ENCODE results near the gene FRAS1.
"Not testable (repeated sequence)": the region's sequence is repeated elsewhere in the genome, so short reads cannot be mapped to it uniquely, and the experiment has no call there.

FRAS1 gene

GRCh38 chr4:78288327-78288726, 231.2 kb downstream of the FRAS1 start:
- no peak for DNase-seq (ENCODE audit: low read depth)

DNA sequence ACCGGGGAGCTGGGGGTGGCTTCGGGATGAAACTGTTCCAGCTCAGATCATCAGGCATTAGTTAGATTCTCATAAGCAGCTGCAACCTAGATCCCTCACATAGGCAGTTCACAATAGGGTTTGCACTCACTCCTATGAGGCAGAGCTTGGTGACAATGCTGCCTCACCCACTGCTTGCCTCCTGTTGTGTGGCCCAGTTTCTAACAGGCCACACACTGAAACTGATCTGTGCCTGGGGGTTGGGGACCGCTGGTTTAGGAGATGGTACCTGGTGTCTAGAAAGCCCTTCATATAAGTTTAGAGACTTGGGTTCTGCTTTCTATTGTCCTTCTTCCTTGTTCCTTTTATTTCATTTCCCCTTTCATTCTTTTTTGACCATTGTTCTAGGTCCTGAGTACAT, 234.2 kb downstream of the FRAS1 start:
- no peak for DNase-seq (ENCODE audit: low read depth)

- no peak for DNase-seq (ENCODE audit: low read depth)
Measured at GRCh38 chr4:78292341-78292740, 235.2 kb downstream of the FRAS1 start.

- no peak for DNase-seq (ENCODE audit: low read depth)
Measured at GRCh38 chr4:78292856-78293255, 235.7 kb downstream of the FRAS1 start.

GRCh38 chr4:78293348-78293747, 236.2 kb downstream of the FRAS1 start:
- no peak for DNase-seq (ENCODE audit: low read depth)

GRCh38 chr4:78293821-78294301, 236.7 kb downstream of the FRAS1 start:
- DNase-seq (ENCODE audit: low read depth): no peak

- no peak for DNase-seq (ENCODE audit: low read depth)
Measured at GRCh38 chr4:78296261-78296660, 239.1 kb downstream of the FRAS1 start.

GRCh38 chr4:78297116-78297800, 240.1 kb downstream of the FRAS1 start:
- no peak for DNase-seq (ENCODE audit: low read depth)

- no peak for DNase-seq (ENCODE audit: low read depth)
Measured at GRCh38 chr4:78298618-78299017, 241.5 kb downstream of the FRAS1 start.

DNA sequence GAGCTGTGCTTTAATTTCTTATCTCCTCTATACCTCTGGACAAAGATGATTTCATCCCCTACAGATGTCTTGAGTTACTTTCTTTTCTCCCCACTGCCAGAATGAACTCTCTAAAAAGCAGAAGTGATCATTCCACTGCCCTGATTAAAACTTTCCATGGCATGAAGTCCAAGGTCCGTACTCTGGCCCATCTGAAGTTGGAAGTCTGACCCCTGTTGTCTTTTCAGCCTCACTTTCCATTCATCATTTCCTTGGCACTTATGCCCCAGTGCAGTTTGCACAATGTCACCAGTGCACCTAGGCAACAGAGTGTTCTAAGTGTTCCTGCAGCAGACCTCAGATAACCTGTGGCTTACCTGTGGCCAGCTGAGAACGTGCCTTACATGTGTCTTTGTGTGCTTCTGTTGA, 242.4 kb downstream of the FRAS1 start:
- no peak for DNase-seq (ENCODE audit: low read depth)

DNA sequence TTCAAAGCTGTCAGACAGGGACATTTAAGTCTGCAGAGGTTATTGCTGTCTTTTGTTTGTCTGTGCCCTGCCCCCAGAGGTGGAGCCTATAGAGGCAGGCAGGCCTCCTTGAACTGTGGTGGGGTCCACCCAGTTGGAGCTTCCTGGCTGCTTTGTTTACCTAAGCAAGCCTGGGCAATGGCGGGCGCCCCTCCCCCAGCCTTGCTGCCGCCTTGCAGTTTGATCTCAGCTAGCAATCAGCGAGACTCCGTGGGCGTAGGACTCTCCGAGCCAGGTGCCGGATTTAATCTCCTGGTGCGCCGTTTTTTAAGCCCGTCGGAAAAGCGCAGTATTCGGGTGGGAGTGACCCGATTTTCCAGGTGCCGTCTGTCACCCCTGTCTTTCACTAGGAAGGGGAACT, 250.1 kb downstream of the FRAS1 start:
- DNase-seq (ENCODE audit: low read depth): not testable (repeated sequence)

DNA sequence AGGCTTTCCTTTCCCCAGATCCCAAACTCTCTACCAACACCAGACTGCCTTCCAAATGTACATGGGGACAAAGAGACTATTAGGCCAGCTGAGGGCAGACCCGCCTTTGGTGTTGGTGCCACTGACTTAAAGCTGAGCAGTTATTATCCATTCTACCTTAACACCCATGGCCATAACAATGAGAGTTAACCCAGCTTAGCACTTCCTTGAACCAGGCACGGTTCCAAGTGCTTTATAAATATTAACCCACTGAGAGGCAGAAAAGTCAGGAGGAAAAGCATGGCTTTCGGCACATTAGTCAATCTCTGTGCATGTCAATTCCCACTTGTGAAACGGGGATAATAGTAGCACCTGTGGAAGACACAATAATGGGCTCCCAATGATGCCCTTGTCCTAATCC, 251.4 kb downstream of the FRAS1 start:
- no peak for DNase-seq (ENCODE audit: low read depth)

DNA sequence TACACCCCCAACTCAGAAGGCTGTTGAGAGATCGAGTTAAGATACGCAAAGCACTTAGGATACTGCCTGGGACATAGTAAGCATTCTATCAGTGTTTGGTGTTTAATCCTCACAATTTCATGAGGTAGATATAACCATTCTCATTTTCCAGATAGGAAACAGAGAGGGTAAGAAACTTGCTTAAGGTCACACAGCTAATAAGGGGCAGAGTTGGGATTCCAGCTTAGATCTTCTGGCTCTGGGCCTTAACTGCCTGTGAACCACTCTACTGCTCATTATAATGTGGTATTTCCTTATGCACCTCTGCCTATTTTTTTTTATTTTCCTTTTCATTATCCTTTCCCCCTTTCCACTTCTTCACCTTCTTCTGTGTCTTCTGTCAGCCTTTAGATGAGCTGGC, 252.2 kb downstream of the FRAS1 start:
- DNase-seq (ENCODE audit: low read depth): no peak

GRCh38 chr4:78310007-78310739, 253.1 kb downstream of the FRAS1 start:
- no peak for DNase-seq (ENCODE audit: low read depth)

DNA sequence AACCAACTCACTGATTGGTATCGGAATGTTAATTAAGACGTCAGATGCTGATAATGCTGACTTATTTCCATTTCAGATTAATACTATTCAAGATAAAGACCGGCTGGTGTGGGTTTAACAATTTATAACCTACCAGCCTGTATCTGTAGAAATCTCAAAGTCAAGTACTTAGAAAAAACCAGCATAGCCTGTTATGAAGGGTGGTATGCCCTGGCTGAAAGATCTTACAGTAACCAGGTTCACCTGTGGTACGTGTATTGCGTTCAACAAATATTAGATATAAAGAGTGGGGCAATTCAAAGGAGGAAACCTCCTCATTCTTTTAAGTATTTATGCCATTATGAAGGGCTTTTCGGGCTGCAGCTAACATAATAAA, 253.6 kb downstream of the FRAS1 start:
- no peak for DNase-seq (ENCODE audit: low read depth)

DNA sequence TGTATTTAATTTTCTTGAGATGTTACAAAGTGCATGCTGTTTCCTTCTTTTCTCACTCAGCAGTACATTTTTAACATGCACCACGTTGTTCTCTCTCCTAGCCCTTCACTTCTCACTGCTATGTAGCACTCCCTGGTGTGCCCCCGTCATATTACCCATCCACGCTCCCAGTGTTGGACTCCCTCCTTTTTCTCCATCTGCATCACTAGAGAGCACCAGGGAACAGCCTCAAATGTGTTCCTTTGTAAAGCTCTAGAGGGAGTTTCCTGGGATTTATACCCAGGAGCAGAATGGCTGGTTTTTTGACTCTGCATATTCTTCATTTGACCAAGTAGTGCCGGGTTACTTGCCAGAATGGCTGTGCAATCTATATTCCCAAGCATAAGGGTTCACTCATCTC, 254.2 kb downstream of the FRAS1 start:
- no peak for DNase-seq (ENCODE audit: low read depth)

- no peak for DNase-seq (ENCODE audit: low read depth)
Measured at GRCh38 chr4:78312989-78313753, 256.0 kb downstream of the FRAS1 start.

GRCh38 chr4:78313754-78314120, 256.6 kb downstream of the FRAS1 start:
- DNase-seq (ENCODE audit: low read depth): no peak

DNA sequence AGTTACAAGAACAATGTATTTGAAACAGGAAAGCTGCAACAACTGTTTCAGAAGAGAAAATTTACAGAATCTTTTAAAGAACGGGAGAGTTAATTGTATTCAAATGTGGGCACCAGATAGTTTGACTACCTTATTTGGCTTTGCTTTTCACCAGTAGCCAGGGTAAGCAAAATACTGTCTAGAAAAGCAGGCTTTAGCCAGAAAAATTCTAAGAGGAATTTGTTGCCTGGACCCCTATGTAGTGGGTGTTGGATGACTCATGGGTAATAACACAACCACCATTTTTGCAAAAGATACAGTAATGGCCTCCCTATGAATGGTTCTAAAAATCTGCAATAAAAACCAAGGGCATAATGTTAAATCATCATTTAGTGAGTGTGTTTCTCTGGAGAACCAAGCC, 261.0 kb downstream of the FRAS1 start:
- DNase-seq (ENCODE audit: low read depth): no peak

DNA sequence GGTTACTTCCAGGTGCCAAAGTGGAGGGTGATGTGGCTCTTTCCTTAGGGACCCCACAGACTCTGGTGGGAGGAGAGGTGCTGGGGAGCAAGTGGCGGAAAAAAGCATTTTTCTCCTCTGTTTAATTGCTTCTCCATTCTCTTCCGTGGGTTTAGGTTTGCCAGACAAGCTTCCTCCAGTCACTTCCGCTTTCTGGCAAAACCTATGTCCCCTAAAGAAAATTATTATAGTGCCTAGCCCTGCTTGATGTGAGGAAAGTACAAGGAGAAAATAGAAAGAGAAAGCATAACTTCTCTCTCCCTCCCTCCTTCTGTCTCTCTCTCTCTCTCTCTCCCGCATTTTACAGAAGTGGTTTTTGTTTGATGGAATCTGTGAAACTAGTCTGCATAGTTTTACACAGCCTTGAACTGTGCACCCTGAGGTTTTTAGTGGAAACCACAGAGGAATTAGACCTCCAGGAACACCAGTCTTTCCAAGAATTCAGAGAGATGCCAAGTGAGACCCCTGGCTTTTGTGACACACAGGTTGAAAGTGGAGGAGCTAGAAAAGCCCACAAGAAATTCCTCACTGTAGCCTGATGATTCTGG, 263.3 kb downstream of the FRAS1 start:
- DNase-seq (ENCODE audit: low read depth): no peak

DNA sequence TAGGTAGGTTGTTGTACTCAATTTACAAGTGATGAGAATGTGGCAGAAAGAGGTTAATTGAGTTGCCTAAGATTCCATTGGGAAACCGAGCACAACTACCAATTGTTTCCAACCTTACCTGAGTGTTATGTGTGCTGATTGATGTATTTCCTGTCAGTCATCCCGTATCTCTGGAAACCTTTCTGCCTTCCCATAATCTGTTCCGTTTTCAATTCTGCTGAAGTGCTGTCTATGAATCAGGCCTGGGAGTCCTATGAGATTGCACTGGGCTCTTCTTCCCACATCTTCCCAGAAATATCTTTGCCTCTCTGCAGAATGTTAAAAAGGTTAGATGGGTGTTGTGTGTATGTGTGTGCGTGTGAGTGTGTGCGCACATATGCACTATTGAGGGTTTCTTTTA, 264.9 kb downstream of the FRAS1 start:
- no peak for DNase-seq (ENCODE audit: low read depth)

GRCh38 chr4:78323439-78323838, 266.3 kb downstream of the FRAS1 start:
- no peak for DNase-seq (ENCODE audit: low read depth)

- no peak for DNase-seq (ENCODE audit: low read depth)
Measured at GRCh38 chr4:78324625-78325024, 267.5 kb downstream of the FRAS1 start.

All from activated T-cell treated with anti-CD3 and anti-CD28 coated beads for 24 hours (primary cell).